GM19452 (cell line): Measurements from ENCODE around the gene CMSS1.

Experiments used
- ATAC-seq: cut with Tn5 transposase; IDR thresholded peaks from one replicate; pipeline ENCODE4 v1.9.1; 2021; ENCODE audit not compliant: unreplicated experiment

CMSS1 gene

DNA sequence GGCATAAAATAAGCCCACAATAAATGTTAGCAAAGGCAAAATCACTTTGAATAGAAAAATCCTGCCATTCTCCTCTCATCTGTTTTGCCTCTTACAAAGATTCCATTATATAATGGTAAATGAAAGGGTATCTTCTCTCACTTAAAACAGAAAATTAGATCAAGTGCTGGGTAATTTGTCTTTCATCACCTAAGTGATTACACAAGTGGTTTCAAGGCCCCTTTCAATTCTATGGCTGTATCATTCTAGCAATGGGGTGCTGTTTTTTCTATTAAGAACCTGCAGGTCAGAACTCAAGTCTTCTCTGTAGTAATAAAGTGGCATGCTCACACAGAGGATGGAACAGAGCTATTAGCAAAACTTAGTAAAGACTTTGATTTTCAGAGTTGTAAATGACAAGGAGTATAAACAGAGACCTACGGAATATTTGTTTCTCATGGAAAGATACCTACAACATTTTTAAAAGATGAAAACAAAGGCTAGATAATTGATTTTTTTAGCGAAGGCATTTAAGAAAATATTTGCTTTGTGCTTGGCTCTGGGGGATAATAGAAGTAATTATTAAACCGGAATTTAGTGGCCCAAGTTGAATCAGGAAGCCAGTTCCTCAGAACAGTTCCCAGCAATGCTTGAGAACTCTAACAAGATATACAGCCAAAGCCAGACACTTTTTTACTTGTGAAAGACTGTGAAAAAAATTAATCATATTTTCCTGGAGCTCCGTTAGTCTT, 137.4 kb downstream of the CMSS1 start:
- no peak for ATAC-seq

DNA sequence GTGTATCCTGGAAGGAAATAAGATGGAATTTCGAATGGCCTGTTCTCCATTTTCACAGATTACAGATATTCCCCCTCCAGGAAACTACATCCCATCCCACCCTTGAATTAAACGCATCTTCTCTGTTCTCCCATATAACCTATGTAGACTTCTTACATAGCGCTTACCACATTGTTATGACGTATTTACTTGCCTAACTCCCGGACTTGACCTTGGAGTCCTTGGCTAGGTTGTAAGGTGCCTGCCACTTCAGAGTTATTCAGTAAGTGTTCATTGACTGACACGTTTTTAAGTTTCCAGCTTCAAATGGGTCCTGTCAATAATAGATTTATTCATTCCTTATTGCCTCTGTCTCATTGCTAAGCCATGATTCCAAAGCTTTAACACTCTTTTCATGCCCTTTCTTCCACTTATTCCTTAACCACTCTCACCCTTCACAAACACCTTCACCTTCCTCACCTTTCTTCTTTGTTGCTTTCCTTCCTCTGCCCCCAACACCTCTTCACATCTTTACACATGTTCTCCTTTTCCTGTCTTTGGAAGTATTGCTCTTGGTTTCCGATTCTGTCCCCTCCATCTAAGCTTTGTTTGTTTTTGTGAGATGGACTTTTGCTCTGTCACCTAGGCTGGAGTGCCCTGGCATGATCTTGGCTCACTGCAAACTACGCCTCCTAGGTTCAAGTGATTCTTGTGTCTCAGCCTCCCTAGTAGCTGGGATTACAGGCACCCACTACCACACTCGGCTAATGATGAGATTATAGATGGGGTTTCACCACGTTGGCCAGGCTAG, 138.3 kb downstream of the CMSS1 start:
- ATAC-seq = no peak

- no peak for ATAC-seq
These were observed 139.6 kb downstream of the CMSS1 start for GRCh38 chr3:99957151-99957796.

GRCh38 chr3:99958222-99958912, 140.7 kb downstream of the CMSS1 start:
- no peak for ATAC-seq

DNA sequence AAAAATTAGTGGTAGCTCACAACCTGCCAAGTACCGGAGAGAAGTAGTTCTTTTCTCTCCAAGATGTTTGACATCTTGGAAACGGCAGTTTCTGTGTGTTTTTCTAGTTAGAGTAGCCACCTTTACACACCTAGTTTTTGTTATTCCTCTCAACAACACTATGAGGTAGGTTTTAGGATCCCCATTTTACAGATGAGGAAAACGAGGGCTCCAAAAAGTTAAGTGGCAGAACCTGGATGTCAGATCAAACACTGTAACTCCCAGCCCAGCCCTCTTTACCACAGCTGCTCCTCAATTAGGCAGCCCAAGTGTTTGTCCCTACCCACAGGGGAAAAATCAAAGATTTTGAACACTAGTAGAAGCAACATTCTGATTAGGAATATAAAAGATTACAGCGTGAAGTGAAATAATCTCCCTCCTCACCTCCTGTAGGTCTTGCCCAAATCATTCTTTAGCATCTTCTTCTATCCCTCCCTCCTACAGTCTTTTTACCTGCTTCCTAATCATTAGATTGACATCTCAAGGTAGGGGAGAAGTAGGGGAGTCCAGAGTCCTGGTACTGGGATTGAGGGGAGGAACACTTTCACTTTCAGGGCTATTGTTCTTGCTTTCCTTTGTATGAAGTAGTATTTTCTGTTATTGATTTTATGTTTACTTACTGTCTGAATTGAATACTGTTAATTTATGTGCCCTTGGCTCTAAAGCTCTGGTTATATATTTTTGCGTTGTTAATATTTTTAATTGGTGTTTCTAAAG, 142.6 kb downstream of the CMSS1 start:
- no peak for ATAC-seq

DNA sequence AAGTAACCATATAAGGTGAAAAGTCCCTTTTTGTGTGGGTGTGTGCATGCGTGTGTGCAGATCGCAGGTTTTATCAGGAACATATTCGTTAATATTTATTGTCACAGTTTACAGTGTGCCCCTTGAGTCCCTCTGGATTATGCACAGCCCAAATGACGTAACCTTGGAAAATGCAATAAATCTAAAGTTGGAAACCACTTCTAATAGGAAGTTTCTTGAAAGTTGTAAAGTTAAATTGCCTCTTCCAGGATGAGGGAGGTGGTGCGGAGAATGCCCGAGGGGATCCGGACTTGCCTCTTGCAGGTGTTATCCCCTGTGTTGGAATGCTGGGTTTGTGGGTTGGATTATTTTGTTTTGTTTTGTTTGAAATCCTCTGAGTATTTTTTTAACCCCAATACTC, 143.3 kb downstream of the CMSS1 start:
- ATAC-seq = no peak

DNA sequence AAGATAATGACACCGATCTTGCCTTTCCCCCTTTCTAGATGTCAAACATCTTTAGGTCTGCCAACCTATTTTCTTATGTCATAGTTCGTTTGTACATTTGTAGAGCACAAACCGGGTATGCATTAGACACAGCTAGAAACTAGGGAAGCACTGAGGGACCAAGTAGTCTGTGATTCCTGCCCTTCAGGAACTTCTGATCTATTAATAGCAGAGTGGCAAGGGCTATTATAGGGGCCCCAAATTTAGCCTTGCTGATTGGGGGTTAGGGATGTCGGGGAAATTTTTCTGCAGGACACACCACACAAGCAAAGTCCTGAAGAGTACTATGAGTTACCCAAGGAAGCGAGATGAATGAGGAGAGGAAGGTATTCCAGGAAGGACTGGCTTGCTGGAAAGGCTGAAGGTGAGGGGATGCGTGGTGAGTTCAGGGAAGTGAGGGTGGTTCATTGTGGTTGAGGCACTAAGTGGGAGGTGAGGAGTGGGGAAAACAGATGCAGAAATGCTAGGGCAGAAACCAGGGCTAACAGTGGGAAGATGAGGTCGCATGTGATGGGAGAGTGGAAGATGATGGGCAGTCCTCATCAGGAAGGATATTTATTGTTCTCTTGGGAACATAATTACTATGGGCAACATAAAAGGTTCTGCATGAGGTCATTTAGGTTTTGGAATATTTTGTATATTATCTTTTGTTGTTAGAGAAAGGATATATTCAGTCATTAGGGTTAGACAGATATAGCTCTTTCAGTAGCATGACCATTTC, 144.3 kb downstream of the CMSS1 start:
- no peak for ATAC-seq

DNA sequence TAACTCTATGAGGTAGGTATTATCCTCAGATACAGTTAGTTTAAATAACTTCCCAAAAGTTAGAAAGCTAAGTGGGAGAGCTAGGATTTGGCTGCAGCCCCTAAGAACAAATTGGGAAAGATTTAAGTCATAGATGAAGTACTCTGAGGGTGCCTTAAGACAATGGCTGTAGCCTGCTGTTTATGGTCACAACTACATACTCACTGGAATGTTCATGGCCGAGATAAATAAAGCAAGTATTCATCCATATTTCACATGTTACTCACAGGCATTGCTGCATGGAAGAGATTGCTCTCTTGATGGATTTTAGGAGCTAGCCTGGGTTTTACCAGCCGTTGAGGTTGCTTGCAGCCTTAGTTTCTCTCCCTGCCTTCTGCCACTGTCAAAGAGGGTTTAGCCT, 145.0 kb downstream of the CMSS1 start:
- ATAC-seq = no peak

DNA sequence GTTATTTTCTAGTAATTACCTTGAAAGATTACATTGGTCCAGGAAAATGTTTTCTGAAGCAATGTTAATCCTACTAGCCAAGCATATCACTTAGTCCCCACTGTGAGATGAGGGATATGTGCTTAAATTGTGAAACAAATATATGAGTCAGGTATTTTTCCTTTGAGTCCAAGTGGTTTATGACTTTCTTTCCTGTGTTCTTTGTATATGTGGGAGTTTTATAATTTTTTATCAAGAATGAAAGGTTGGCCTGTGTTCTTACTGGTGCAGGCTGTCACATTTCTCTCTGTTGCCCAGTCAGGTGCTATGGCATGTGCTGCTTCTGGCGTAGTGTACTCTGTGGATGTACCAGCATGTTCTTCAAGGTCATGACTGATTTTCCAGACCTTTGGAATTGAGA, 147.4 kb downstream of the CMSS1 start:
- no peak for ATAC-seq

DNA sequence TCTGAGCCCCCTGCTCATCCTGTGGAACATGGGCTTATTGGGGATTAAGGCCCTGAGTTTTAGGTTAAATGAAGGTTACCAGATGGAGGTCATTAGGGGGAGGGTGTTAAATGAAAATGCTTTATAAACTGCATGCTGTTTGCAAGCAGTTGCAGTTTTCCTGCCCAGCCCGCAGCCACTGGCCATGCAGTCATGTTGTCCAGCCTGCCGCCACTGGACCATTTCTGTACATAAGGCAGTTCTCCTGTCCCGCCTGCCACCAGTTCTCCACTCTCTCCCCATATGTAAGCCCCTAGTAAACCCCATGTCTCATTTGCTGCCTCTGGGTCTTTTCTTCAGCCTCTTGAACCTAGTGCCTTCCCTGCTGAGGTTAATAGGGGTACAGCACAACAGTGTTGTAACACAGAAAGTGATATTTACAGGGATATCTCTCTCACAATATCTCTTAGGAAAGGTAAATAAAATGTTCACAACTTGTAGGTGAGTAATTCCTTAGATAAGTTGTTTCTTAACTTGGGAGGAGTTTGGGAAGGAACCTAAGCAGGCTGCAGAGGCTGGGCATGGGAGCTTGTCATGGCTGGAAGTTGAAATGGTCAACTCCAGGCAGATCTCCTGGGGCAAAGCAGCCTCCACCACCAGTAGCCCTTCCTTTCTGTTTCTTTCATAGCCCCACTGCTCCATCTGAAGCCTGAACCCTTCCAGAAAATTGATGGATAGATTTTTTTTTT, 148.2 kb downstream of the CMSS1 start:
- no peak for ATAC-seq

- ATAC-seq = no peak
These were observed 149.2 kb downstream of the CMSS1 start for GRCh38 chr3:99966662-99967416.

DNA sequence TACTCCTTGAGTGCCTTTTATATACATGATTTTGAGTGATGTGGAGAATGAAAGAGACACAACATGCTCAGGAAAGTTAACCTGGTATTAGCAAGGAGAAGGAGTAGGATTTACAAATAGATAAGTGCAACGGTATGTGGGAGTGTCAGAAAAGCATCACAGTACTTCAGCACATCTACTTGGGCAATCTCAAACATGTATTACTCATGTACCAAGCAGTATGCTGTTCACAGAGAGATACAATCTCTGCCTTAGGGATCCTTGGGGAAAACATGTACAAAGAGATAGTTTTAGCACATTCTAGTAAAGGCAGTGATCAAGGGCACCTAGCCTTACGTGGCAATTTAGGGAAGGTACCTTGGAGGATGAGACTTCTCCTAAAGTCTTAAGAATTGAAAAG, 150.1 kb downstream of the CMSS1 start:
- ATAC-seq = no peak

GRCh38 chr3:99969136-99969535, 151.5 kb downstream of the CMSS1 start:
- ATAC-seq = no peak

- ATAC-seq = peak; percentile 91
These were observed 152.5 kb downstream of the CMSS1 start for GRCh38 chr3:99970198-99970597.

GRCh38 chr3:99971761-99972160, 154.1 kb downstream of the CMSS1 start:
- no peak for ATAC-seq

DNA sequence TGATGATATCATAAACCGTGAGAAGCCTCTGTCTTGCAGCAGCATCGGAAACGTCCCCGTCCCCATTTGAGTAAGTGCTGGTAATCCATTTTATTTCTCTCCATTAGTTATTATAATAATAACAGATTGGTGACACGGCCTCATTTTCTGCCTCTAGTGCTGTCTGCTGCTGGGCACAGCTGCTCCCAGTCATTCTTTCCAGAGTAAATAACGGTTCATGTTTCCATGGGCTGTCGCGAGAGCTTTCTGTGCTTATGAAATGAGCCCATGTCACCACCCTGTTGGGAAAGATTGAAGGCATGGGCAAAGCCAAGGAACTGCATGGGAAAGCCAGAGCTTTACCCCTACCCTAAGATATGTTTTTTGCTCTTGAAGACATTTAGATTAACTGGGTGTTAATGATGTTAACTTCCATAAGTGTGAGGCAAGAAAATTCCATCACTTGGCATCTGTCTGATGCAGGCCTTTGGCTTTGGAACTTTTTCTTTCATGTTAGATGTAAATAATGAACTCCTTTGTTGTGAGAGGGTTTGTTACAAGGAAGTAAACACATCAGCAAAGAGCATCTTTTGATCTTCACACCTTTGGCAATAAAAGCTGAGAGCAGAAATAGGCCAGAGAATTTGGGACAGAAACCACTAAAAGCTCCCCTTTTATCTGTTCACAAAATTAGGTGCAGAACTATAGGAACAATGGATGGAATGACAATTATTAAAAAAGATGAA, 154.9 kb downstream of the CMSS1 start:
- ATAC-seq = no peak

DNA sequence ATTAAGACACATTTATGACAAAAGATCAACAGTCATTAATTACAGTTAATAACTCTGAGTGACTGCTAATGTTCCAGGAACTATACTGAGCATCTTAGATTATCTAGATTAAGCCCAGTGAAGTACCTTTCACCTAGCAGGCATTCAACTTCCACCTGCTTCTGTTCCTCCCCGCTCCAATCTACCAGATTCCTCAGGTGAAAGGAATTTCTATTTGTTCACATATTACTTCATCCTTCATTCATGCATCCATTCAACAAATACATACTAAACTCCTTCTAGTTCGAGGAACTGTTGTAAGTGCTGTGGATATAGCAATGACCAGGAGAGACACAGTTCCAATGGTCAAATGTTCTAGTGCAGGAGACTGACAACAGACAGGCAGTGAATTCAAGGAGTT, 157.3 kb downstream of the CMSS1 start:
- ATAC-seq = no peak

DNA sequence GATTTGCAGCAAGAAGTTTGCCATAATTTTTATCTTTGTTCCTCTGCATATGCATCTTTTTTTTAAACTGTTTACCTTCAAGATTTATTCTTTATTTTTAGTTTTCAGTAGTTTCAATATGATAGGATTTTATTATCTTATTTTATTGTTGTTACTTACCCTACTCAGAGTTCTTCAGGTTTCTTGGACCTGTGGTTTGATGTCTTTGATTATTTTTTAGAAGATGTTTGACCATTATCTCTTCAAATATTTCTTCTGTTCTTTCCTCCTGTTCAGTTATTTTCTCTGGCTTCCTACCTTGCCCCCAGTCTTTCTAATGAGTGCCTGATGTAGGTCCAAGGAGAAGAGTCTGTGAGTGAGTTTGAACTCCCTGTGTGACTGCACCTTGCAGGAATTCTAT, 158.9 kb downstream of the CMSS1 start:
- no peak for ATAC-seq
